Cardiac muscle cell (in vitro differentiated cells and primary cell): ENCODE data around the gene REEP6. TPM values are rescaled to one million over a fixed set of nuclear protein-coding genes. Genes with fewer than 3 reads are reported as not detected.

Source experiments
- DNase-seq, 2 donors: peaks; one replicate each; pipeline versions ENCODE4 v3.0.0 to v3.0.0-alpha.2; 2010 to 2017; ENCODE audit warnings: low read depth in 1 of 2, low spot score in 1 of 2
- H3K27ac ChIP-seq: fragments of 200-600 bp; sonication (generic); 2 replicates; pipeline ENCODE4 v1.5.1; 2016
- H3K27me3 ChIP-seq: fragments of 200-600 bp; sonication (generic); 2 replicates; pipeline ENCODE4 v1.6.0; 2016; ENCODE audit warnings: control low read depth
- H3K36me3 ChIP-seq: fragments of 200-600 bp; sonication (generic); 2 replicates; pipeline ENCODE4 v1.5.1; 2016; ENCODE audit warnings: control low read depth
- H3K4me1 ChIP-seq: fragments of 200-600 bp; sonication (generic); 2 replicates; pipeline ENCODE4 v1.8.1; 2017; ENCODE audit warnings: low read depth, mild to moderate bottlenecking, mixed run types
- H3K4me3 ChIP-seq: fragments of 200-600 bp; sonication (generic); 2 replicates; pipeline ENCODE4 v1.5.1; 2016; ENCODE audit warnings: mild to moderate bottlenecking
- H3K9me3 ChIP-seq: fragments of 200-600 bp; sonication (generic); 2 replicates; pipeline ENCODE4 v1.5.1; 2017; ENCODE audit warnings: low read depth, mild to moderate bottlenecking, control low read depth
- CTCF ChIP-seq: IDR thresholded peaks from 2 replicates; pipeline ENCODE4 v1.5.1; 2012; ENCODE audit warnings: low read depth, mild to moderate bottlenecking, low read length
- polyA plus RNA-seq: library from polyadenylated mRNA; unstranded; fragments of >200 nt; fragmentation: Nextera tagmentation; extraction: Ambion mirVana; gene quantifications from 2 replicates; pipeline ENCODE4 v1.2.1, GENCODE V29; 2016
- total RNA-seq: library from RNA; depleted of rRNA; stranded (reverse); fragments of >200 nt; gene quantifications from 2 replicates; pipeline ENCODE4 v1.2.3, GENCODE V29; 2016

REEP6 gene
- total and polyA plus RNA-seq, 2 experiments from 2014 or later = 52.7 to 99.8 TPM

GRCh38 chr19:1483979-1484428, 7.0 kb upstream of the REEP6 start:
- DNase-seq = no peak
- no peaks in the 10 kb centered on the region for H3K9me3 ChIP-seq
- H3K27ac ChIP-seq = no peak overlapping the region
- no peaks in the 10 kb centered on the region for H3K36me3 ChIP-seq
- no peak for TF ChIP-seq CTCF
- no peak overlapping the region for H3K4me3 ChIP-seq
- H3K4me1 ChIP-seq = peaks cover 5% of the 10 kb centered on the region
- H3K27me3 ChIP-seq = no peaks in the 10 kb centered on the region

GRCh38 chr19:1486720-1487575, 4.0 kb upstream of the REEP6 start:
- Histone ChIP-seq H3K4me1 (no peaks in the 10 kb centered on the region), H3K27me3 (no peaks in the 10 kb centered on the region), H3K4me3 (no peak overlapping the region), H3K9me3 (no peaks in the 10 kb centered on the region), H3K36me3 (no peaks in the 10 kb centered on the region), H3K27ac (no peak overlapping the region)
- TF ChIP-seq CTCF = no peak
- no peak for DNase-seq

GRCh38 chr19:1487576-1488281, 3.3 kb upstream of the REEP6 start:
- peaks cover 5% of the 10 kb centered on the region for H3K4me1 ChIP-seq
- H3K27ac ChIP-seq = no peak overlapping the region
- no peak for TF ChIP-seq CTCF
- H3K27me3 ChIP-seq = no peaks in the 10 kb centered on the region
- H3K4me3 ChIP-seq = no peak overlapping the region
- no peaks in the 10 kb centered on the region for H3K9me3 ChIP-seq
- DNase-seq = no peak
- H3K36me3 ChIP-seq = no peaks in the 10 kb centered on the region

- DNase-seq = no peak
- H3K4me1 ChIP-seq = peaks cover 8% of the 10 kb centered on the region
- no peak overlapping the region for H3K27ac ChIP-seq
- no peaks in the 10 kb centered on the region for H3K27me3 ChIP-seq
- no peak overlapping the region for H3K4me3 ChIP-seq
- TF ChIP-seq CTCF = no peak
- no peaks in the 10 kb centered on the region for H3K36me3 ChIP-seq
- no peaks in the 10 kb centered on the region for H3K9me3 ChIP-seq
Measured at GRCh38 chr19:1488282-1488601, 2.7 kb upstream of the REEP6 start.

GRCh38 chr19:1489463-1490310, 1.3 kb upstream of the REEP6 start:
- Histone ChIP-seq H3K36me3 (no peaks in the 10 kb centered on the region), H3K27ac (peak overlapping the region; percentile 58), H3K27me3 (no peaks in the 10 kb centered on the region), H3K9me3 (no peaks in the 10 kb centered on the region), H3K4me1 (peaks cover 8% of the 10 kb centered on the region), H3K4me3 (peak overlapping the region; percentile 39)
- no peak for DNase-seq
- no peak for TF ChIP-seq CTCF
